Amniotic epithelial cell (primary cell): Measurements from ENCODE around the gene AMT.
"Not testable (repeated sequence)": the region's sequence is repeated elsewhere in the genome, so short reads cannot be mapped to it uniquely, and the experiment has no call there.

Experiments
- DNase-seq: peaks from one replicate; pipeline ENCODE4 v3.0.0-alpha.2; 2010; ENCODE audit warnings: low read depth

The AMT gene

DNA sequence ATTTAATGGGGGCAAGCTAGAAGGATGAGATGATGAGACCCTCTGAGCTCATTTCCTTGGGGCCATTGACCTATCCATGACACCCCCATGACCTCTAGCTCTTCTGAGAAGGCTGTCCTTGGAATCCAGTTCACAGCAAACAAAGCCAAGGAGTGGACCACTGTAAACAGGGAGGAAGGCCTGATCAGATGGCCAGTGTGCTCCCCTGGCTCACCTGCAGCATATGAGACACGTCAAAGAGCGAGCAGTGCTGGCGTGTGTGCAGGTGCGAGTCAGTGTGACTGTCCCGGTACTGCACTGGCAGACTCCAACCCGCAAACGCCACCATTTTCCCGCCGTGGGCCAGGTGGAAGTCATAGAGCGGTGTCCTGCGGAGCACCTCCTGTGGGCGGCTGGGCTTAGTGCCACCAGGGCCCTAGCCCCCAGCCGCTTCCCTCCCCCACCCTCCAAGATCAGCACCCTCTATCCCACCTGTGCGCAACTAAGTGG lies 339 bp downstream of the AMT start:
- no peak for DNase-seq

DNA sequence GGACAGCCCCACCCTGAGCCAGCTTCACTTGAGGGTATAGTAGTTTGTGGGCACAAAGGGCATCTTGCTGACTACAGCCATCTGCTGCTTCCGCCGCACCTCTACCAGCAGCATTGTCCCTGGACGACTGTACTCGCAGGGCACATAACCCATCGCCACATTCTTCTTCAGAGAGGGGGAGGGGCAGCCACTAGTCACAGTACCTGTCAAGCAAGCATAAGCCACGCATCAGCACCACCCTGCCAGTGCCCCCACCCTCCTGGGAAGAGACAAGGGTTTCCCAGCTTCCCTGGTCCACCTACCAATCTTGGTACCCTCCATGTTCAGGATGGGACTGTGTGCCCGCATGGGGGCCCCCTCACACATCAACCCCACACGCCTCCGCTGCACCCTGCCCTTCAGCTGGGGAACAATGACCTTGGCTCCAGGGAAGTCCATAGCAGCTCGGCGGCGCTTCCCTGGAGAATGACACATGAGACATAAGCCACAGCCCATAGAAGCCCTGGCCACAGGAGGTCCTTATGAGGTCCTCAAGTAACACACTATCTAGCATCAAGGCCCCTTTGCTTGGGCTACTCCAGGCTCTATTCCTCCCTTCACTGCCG lies 4.7 kb downstream of the AMT start:
- no peak for DNase-seq

DNA sequence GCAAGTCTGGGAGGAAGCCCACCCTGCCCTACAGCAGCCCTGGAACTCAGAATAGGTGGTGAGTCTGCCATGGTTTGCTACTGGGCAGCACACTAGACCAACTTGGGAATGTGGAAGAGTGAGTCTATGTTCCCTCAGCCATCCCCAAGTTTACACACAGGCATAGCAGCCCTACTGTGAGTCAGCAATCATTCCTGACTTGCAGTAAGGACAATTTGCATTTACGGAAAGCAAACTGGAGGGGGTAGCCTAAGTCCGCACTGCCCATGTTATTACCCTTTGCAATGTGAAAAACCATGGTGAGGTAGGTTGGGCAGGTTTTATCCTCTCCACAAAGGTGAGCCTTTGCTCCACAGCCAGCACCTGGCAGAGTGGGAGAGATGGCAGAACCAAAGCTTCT lies 5.4 kb downstream of the AMT start:
- no peak for DNase-seq

DNA sequence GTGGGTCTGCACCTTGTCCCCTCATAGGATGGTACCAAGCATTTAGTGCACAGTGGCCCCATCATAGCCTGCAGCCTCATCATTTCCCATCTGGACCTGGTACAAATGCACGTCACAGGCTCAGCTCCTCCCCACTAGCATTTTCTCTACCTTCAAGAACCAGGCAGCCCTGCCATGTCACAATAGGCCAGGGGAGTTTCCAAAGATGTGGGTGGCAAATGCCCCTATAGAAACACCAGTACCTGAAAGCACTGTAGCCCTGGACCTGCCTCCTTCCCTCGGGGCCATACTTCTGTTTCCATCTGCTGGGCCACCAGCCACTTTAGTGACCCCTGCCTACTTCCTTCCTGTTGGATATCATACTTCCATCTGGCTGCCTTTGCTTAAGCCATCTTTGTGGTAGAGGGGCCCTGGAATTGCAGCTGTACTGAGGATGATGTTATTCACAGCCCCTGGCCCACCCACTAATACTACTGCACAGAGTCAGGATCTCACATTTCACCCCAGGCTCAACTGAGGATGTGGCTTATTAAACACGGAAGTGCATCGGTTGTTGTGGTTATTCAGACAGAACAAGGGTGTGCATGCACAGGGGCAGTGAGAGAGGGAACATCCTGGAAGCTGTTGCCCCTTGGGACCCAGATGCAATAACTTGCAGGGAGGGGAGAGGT lies 6.2 kb downstream of the AMT start:
- no peak for DNase-seq

DNA sequence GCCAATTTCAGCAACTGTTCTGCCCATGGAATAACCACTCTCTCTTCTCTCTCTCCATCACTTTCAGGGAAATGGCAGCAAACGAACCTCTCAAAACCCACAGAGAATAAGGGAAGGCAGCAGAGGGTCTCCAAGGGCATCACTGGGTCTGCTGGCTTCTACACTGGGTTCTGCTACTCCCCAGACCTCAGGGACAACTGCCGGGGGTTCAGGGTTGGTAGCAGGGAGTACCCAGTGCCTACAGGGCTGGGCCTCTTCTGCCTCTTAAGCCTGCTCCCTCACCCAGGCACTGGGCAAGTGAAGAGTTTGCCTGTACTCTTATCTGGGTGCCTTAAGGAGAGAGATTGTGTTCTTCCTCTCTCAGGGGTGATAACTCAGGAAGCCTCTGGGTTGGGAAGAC lies 7.5 kb downstream of the AMT start:
- no peak for DNase-seq

DNA sequence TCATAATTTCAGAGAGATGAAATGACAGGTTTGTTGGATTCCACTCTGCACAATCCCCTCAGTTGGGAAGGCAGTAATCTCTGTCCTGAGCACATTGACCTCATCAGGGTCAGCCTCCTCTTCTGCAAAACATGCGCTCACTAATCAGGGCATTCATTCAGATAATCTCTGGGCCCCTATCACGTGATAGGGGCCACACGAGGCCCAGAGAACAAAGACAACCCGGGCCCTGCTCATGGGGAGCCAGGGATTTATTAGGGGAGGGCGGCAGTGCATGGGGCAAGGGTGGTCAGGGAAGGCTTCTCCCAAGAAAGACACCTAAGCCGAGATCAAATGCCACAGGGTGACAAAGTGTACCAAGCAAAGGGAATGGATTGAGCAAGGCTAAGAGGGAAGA lies 8.9 kb downstream of the AMT start:
- DNase-seq: no peak

DNA sequence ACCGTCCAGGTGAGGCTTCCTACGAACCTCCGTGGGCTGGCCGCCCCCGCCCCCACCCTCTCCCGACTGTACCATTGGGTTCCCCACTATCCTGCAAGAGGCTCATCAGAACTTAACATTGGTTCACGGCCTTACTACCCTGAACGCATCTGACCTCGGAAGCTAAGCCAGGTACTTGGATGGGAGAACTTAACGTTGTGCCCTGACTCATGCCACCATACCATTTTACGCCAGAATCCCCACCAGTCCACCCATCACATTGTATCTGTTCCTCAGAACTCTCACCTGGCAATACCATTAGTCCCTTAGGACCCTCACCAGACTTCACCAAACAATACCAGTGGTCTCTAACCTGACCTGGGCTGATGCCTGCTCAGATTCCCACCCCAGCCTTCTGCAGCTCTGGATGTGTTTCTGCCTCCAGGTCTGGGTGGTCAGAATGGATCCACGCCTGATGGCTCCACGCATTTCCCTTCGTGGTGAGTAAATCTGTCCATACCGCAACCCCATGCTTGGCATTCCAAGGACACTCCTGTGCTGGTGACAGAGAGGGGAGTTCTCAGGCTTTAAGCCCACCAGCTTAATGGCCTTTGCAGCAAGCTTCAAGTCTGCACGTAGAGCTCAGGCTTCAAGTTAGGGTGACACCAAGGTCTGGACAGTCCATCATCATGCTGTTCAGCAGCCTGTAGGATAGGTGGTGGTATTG lies 9.5 kb downstream of the AMT start:
- no peak for DNase-seq

DNA sequence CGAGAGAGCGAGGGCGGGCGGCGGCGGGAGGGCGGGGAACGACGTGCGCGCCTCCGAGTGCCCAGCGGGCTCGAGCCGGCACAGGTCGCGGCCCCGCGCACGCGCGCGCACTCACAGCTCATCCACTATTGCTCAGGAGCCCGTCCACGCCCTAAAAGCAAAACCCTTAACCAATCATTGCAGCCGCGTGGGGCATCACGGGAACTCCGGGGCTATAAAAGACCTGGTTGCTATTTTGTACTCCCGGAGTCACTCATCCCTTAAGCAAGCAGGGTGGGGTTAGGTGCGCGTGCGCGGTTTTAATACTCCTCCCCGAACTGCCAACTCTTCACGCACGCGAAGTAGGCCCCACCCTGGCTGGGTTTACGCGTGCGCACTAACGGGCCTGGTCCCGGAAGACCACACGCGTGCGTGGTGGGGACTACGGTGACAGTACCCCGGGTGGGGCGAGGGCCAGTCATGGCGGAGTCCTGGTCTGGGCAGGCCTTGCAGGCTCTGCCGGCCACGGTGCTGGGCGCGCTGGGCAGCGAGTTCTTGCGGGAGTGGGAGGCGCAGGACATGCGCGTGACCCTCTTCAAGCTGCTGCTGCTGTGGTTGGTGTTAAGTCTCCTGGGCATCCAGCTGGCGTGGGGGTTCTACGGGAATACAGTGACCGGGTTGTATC lies 10.2 kb downstream of the AMT start, which contains the start of the genes RHOA and TCTA:
Gene RHOA, minus strand, starts transcription at position 9 of the 664 bp plus-strand sequence. CDS start 36,387 bp downstream, outside the sequence.
Gene TCTA, plus strand, starts transcription at position 456 of the 664 bp plus-strand sequence. Its CDS starts 4 bp downstream, at position 460.
- DNase-seq: peak; percentile 100

DNA sequence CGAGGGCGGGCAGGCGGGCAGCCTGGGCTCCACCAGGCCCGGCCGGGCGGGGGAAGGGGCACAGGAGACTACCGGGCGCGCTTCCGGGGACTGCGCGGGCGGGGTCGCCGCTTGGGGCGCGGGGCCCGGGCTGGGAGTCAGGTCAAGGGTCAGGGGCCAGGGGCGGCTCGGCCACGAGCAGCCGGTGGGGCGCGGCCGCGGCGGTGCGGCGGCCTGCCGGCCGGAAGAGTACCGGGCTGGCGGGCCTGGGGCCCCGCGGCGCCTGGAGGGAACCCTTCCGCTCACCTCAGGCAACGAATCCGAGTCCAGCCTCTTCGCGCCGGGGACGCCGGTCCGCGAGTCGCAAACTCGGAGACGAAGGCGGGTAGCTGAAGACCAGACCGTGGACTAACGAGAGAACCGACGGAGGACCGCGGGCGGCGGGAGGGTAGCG lies 10.7 kb downstream of the AMT start:
- no peak for DNase-seq

DNA sequence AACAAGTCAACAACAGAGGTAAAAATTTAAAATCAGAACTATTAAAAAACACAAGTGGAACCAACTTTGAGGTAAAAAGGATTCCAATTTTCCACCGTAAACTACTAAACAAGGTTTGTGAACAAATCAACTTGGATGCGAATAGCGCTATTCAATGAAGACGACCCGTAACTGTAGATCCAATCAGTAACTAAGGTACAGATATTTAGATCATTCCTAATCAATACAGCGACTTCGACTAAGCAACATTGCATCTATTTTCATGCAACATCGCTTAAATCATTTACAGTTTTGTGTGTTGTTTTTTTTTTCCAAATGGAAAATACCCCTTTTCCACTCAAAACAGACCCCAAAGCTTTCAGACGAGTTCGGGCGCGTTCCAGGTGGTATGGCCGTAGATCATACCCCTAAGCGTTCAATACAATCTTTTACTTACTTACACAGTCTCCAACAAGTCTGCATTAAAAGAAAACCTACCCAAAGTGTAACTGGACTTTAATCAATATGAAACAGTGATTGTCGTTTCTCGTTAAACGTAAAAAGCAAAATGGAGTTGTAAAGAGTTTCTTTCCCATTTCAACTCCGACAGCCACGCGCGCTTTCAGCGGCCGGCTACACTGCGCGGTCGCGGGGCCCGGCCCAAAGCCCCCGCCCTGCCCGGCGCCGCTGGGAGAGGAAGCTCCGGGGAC lies 11.3 kb downstream of the AMT start:
- no peak for DNase-seq

DNA sequence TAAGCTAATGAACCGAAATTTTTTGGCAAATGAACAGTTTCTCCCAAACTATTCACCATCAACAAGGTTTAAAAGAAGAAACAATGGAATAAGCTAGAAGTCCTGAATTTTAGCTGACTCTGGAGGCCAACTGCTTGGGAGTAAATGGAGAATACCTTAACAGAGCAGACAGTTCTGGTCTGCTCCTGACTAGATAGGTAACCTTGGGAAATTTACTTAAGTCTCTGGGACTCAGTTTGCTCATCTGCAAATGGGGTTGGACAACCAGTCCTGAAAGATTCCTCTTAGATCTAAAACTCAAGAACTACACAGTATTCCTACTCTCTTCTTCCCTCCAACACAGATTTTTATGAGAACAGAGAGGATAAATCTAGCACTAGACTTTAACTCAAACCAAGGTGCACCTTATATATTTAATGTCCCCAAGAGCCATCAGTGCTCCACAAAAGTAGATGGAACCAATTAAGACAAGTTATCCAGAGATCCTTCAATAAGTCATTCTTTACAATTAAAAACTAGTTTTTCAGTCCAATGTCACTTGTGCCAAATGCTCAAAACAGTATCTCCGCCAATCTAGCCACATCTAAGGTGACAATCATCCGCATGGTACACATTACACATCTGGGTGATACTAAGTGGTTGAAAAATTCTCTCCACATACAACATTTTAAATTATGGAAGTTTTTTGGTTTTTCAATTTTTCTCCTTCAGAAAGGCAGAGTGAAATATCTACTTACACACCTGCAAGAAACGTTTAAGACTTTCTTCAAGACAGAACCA lies 12.0 kb downstream of the AMT start:
- no peak for DNase-seq

DNA sequence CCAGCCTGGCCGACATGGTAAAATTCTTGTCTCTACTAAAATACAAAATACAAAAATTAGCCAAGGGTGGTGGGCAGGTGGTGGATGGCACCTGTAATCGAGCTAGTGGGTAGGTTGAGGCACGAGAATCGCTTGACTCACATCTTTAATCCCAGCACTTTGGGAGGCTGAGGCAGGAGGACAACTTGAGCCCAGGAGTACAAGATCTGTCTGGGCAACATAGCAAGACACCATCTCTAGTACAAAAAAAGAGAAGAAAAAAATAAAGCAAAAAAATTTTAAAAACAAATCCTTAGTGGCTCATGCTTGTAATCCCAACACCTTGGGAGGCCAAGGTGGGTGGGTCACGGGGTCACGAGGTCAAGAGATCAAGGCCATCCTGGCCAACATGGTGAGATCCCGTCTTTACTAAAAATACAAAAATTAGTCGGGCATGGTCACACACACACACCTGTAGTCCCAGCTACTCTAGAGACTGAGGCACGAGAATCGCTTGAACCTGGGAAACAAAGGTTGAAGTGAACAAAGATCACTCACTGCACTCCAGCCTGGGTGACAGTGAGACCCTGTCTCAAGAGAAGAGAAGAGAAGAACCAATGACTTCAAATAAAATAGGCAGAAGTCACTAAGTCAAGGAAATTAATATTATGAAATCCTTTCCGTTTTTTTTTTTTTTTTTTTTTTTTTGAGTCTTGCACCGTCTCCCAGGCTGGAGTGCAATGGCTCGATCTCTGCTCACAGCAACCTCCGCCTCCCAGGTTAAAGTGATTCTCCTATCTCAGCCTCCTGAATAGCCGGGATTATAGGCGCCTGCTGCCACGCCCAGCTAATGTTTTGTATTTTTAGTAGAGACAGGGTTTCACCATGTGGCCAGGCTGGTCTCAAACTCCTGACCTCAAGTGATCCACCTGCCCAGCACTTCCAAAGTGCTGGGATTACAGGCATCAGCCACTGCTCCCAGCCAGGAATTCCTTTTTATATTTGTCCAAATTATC lies 15.4 kb downstream of the AMT start:
- no peak for DNase-seq

DNA sequence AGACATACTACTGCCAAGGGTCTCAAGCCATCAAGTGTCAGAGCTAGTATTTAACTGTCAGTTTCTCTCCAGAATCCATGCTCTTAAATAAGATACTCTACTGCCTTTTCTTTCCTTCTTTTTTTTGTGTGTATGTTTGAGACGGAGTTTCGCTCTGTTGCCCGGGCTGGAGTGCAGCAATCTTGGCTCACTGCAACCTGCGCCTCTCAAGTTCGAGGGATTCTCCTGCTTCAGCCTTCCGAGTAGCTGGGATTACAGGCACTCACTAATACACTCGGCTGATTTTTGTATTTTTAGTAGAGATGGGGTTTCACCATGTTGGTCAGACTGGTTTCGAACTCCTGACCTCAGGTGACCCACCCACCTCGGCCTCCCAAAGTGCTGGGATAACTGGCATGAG lies 16.7 kb downstream of the AMT start:
- DNase-seq: not testable (repeated sequence)

DNA sequence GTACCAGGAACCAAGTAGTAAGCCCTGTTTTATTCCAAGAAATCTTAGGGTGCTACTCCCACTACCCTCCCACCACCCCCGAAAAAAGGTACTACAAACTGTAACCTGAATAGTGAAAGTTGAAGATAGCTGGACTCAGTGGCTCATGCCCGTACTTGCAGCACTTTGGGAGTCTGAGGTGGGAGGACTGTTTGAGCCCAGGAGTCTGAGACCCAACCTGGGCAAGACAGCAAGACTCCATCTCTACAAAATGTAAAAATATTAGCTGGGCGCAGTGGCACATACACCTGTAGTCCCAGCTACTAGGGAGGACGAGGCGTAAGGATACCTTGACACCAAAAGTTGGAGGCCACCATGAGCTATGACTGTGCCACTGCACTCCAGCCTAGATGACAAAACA lies 18.4 kb downstream of the AMT start:
- DNase-seq: no peak

DNA sequence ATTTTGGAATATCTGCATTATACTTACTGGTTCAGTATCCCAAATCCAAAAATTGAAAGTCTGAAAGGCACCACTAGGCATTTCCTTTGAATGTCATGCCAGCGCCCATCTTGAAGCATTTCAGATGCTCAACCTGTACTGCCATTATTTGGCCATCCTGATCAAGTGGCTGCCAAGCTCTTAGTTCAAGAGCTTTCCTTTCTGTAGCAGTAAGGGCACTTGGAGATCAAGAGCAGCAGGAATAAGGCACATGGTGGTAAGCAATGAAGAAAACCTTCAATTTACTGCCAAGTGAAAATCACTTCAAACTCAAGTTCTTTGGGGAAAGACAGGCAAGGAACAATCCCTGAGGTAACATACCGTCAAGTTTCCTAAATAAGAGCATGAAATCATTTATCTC lies 20.5 kb downstream of the AMT start:
- DNase-seq: no peak

DNA sequence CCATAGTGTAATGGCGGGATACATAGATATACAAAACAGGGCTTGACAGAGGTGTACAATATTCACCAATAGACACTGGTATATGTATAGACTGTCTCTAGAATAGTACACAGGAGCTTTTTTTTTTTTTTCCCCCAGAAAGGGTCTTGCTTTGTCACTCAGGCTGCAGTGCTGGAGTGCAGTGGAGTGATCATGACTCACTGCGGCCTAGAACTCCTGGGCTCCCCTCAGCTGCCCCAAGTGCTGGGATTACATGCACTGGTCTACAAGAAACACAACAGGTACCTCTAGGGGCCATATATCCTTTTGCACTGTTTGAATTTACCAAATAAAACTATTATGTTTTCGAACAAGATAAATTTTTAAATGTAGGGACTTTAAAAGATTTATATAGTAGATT lies 22.8 kb downstream of the AMT start:
- DNase-seq: peak; percentile 58

DNA sequence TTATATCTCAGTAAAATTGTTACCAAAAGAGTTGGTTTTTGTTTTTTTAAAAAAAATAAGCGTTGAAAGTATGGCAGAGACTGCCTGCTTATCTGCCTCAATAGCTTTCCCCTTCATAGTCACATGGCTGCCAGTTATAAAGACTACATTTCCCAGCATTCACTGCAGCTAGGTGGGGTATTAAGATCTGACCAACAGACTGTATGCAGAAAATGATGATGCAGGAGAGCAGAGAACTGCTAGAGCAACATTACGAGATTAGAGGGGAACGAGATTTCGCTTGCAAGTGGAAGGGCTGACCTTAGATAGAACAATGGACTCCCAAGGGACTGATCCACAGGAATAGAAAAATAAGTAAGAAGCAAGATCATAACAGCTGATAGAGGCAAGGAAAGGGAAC lies 24.8 kb downstream of the AMT start:
- peak; percentile 74 for DNase-seq

DNA sequence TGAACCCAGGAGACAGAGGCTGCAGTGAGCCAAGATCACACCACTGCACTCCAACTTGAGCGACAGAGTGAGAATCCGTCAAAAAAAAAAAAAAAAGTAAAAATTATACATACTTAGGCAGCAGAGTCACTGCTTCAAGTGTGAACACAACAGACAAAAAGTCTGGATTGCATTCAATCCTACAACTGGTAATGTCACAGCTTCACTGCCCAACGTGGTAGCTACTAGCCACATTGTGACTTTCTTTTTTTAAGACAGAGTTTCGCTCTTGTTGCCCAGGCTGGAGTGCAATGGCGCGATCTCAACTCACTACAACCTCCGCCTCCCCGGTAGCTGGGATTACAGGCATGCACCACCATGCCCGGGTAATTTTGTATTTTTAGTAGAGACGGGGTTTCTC lies 31.0 kb downstream of the AMT start:
- DNase-seq: not testable (repeated sequence)

DNA sequence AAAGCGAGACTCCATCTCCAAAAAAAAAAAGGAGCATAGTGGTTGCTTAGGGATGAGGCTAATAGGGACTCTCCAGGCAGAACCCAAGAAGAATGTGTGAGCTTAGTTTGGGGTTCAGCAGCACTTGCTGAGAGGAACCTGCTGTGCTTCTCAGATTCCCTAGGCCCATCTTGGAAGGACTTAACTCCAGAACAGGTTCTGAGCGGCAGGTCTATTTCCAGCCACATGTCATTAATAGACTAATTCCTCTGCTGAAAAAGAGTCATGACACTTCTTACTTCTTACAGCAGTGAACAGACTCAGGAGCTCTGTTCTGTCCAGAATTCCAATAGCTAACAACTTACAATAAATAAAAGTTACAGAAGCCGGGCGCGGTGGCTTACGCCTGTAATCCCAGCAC lies 33.0 kb downstream of the AMT start:
- no peak for DNase-seq

DNA sequence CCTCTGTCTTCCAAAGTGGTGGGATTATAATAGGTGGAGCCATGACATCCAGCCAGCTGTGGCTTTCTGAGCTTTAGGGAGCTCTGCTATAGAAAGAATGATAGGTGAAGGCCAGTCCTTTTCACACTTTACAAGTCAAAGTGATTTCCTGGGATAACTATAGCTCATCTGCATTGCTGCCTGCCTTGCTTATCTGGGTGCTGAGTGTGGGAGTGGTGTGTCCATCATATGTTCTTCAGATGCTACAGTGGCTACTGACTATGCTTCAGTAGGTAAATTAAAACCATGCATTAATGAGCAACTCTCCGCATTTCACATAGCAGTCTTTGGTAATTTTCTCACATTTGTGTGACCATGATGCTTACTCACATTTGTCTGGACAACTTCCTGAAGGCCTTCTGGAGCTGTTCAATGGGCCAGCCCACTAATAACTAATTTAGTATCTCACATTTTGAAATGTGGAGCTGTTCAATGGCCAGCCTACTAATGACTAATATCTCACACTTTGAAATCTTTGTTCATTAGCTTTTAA lies 33.9 kb downstream of the AMT start:
- DNase-seq: peak; percentile 21
